ENCODE data around the gene NFAM1.

Gene NFAM1

GRCh38 chr22:42335839-42336378, 96.3 kb downstream of the NFAM1 start:
- no peak for DNase-seq (ENCODE audit: low read depth in 2 of 2)

- DNase-seq (ENCODE audit: low read depth in 2 of 2) = no peak
These were observed 97.2 kb downstream of the NFAM1 start for GRCh38 chr22:42334875-42335512.

GRCh38 chr22:42333544-42333943, 98.7 kb downstream of the NFAM1 start:
- no peak for DNase-seq (ENCODE audit: low read depth in 2 of 2)

GRCh38 chr22:42332089-42332488, 100.1 kb downstream of the NFAM1 start:
- DNase-seq (ENCODE audit: low read depth in 2 of 2) = no peak

GRCh38 chr22:42331014-42331413, 101.2 kb downstream of the NFAM1 start:
- no peak for DNase-seq (ENCODE audit: low read depth in 2 of 2)

Data from stimulated activated CD8-positive, alpha-beta memory T cell treated with anti-CD3 and anti-CD28 coated beads, Interleukin-2, amount 100 ng/mL, for 48 hours (primary cell).